Fibroblast of peridontal ligament (primary cell): Measurements from ENCODE around the gene VWC2.
"Not testable (repeated sequence)": the region's sequence is repeated elsewhere in the genome, so short reads cannot be mapped to it uniquely, and the experiment has no call there.

ENCODE experiments used
- DNase-seq: peaks from one replicate; pipeline ENCODE4 v3.0.0-alpha.2; 2010; ENCODE audit errors: extremely low read depth

The VWC2 gene

GRCh38 chr7:49851614-49851934 is 78.1 kb downstream of the VWC2 start:
- not testable (repeated sequence) for DNase-seq

- DNase-seq, result peak; percentile 6
These were observed 79.4 kb downstream of the VWC2 start for GRCh38 chr7:49852619-49853462.

GRCh38 chr7:49855281-49855980 is 82.0 kb downstream of the VWC2 start:
- DNase-seq, result no peak

GRCh38 chr7:49860293-49860692 is 86.9 kb downstream of the VWC2 start:
- DNase-seq, result no peak

GRCh38 chr7:49866076-49866735 is 92.8 kb downstream of the VWC2 start:
- no peak for DNase-seq

GRCh38 chr7:49866910-49867309 is 93.5 kb downstream of the VWC2 start:
- no peak for DNase-seq

- DNase-seq, result no peak
These were observed 100.0 kb downstream of the VWC2 start for GRCh38 chr7:49873420-49873819.

GRCh38 chr7:49875336-49875735 is 101.9 kb downstream of the VWC2 start:
- no peak for DNase-seq

GRCh38 chr7:49876202-49876601 is 102.8 kb downstream of the VWC2 start:
- DNase-seq, result no peak

- DNase-seq, result no peak
These were observed 104.7 kb downstream of the VWC2 start for GRCh38 chr7:49878089-49878488.

- no peak for DNase-seq
These were observed 105.2 kb downstream of the VWC2 start for GRCh38 chr7:49878627-49879026.

GRCh38 chr7:49883933-49884332 is 110.5 kb downstream of the VWC2 start:
- no peak for DNase-seq

- DNase-seq, result no peak
These were observed 112.3 kb downstream of the VWC2 start for GRCh38 chr7:49885593-49886285.

GRCh38 chr7:49892481-49892880 is 119.0 kb downstream of the VWC2 start:
- DNase-seq, result no peak

GRCh38 chr7:49893131-49893530 is 119.7 kb downstream of the VWC2 start:
- no peak for DNase-seq

GRCh38 chr7:49894543-49894942 is 121.1 kb downstream of the VWC2 start:
- DNase-seq, result no peak

- no peak for DNase-seq
These were observed 138.5 kb downstream of the VWC2 start for GRCh38 chr7:49911909-49912308.

- DNase-seq, result no peak
These were observed 153.3 kb downstream of the VWC2 start for GRCh38 chr7:49926720-49927119.

- DNase-seq, result no peak
These were observed 154.2 kb downstream of the VWC2 start for GRCh38 chr7:49927631-49928030.

- DNase-seq, result no peak
These were observed 155.3 kb downstream of the VWC2 start for GRCh38 chr7:49928787-49929186.

- DNase-seq, result no peak
These were observed 158.2 kb downstream of the VWC2 start for GRCh38 chr7:49931627-49932026.

- no peak for DNase-seq
These were observed 164.2 kb downstream of the VWC2 start for GRCh38 chr7:49937608-49938007.
